HG03521 (cell line): ENCODE data around the gene CHIA.

Experiments used
- ATAC-seq: cut with Tn5 transposase; IDR thresholded peaks from one replicate; pipeline ENCODE4 v1.9.1; 2021; ENCODE audit warnings: mild to moderate bottlenecking, moderate library complexity; ENCODE audit not compliant: unreplicated experiment

Gene CHIA

GRCh38 chr1:111361761-111362160 is 71.1 kb downstream of the CHIA start:
- ATAC-seq, result no peak

DNA sequence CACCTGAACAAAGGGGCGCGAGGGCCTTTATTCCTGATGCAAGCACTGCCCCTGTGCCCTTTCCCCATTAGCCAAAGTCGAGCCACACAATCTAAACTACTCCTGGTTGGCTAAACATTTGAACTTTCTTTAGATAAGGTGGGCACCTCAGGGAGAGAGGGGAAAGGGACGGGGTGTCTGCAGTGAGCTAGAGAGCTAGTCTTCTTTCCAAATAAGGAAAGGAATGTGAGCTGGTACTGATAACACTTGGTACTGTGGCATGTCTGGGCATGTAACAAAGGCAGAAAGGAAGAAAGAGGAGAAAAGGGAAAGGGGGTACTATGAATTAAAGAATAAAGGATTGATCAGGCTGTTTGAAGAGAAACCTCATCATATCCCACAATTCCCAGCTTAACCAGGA is 74.0 kb downstream of the CHIA start:
- no peak for ATAC-seq

DNA sequence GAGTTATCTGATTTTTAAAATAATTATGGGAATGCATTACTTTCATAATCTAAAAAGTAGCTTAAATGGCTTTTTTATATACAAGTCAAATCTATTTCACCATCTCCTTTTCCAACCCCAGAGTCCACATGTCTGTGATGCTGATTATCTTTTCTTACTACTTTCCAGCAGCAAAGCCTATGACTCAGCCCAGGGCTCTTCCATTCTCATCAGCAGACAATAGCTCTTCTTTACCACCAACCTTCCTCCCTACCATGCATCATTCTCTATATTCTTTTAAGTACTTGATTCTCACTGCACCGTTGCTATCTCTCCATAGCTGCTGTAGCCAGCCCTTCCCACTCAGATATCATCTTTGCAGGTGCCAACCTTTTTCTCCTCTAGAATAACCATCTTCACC is 75.6 kb downstream of the CHIA start:
- ATAC-seq, result no peak

- ATAC-seq, result no peak
Measured at GRCh38 chr1:111369177-111369576, 78.5 kb downstream of the CHIA start.

GRCh38 chr1:111369645-111370044 is 79.0 kb downstream of the CHIA start:
- no peak for ATAC-seq
